HG03108 (cell line): ENCODE measurements around the gene DPCD.
A peak's percentile ranks its signal among the peaks of the same experiment; 100 is the strongest.

Source experiments
- ATAC-seq: cut with Tn5 transposase; IDR thresholded peaks from one replicate; pipeline ENCODE4 v1.9.1; 2021; ENCODE audit warnings: moderate library complexity; ENCODE audit not compliant: unreplicated experiment

The DPCD gene

GRCh38 chr10:101567165-101568006 lies 20.7 kb upstream of the DPCD start:
- ATAC-seq, result no peak

- no peak for ATAC-seq
These were observed 19.9 kb upstream of the DPCD start for GRCh38 chr10:101568054-101568745.

- ATAC-seq, result no peak
These were observed 18.8 kb upstream of the DPCD start for GRCh38 chr10:101569323-101569621.

GRCh38 chr10:101569622-101570427 lies 18.3 kb upstream of the DPCD start:
- ATAC-seq, result peak; percentile 65

GRCh38 chr10:101570428-101571270 lies 17.5 kb upstream of the DPCD start:
- no peak for ATAC-seq

- ATAC-seq, result no peak
These were observed 16.7 kb upstream of the DPCD start for GRCh38 chr10:101571271-101571925.

GRCh38 chr10:101572126-101572525 lies 16.0 kb upstream of the DPCD start:
- no peak for ATAC-seq

GRCh38 chr10:101572785-101573184 lies 15.3 kb upstream of the DPCD start:
- ATAC-seq, result no peak

GRCh38 chr10:101573885-101574753 lies 14.0 kb upstream of the DPCD start:
- no peak for ATAC-seq

GRCh38 chr10:101575091-101575490 lies 13.0 kb upstream of the DPCD start:
- ATAC-seq, result no peak

- no peak for ATAC-seq
These were observed 12.4 kb upstream of the DPCD start for GRCh38 chr10:101575580-101576210.

- ATAC-seq, result no peak
These were observed 11.8 kb upstream of the DPCD start for GRCh38 chr10:101576211-101576863.

- ATAC-seq, result no peak
These were observed 10.8 kb upstream of the DPCD start for GRCh38 chr10:101577121-101577871.

GRCh38 chr10:101578192-101578591 lies 9.9 kb upstream of the DPCD start:
- ATAC-seq, result no peak

- no peak for ATAC-seq
These were observed 9.2 kb upstream of the DPCD start for GRCh38 chr10:101578803-101579515.

GRCh38 chr10:101579516-101579870 lies 8.6 kb upstream of the DPCD start:
- no peak for ATAC-seq
